Heart right ventricle (tissue), 12 donors: ENCODE data around the gene CYBC1. TPM values are rescaled to one million over a fixed set of nuclear protein-coding genes. Genes with fewer than 3 reads are reported as not detected.

Source experiments
- polyA plus RNA-seq, 2 donors: library from polyadenylated mRNA; stranded (reverse); fragments of 200-250 nt; gene quantifications; one replicate each; pipeline ENCODE4 v1.2.3, GENCODE V29; 2013
- total RNA-seq, 10 donors: library from RNA; stranded (reverse); fragmentation: NEBNext Ultra II Directional in 3 of 10; extraction: Animal tissue kit (Norgen Biotek cat#: 25700) in 3 of 10; gene quantifications; one replicate each; pipeline versions ENCODE4 v1.2.1 to v1.2.4, GENCODE V29; 2021 to 2023
- donor health status: ischemic (EF 13 %, LVEDD 7.1; RV severe dilation, severe dysfunction).
- donor health status: healthy with polysubstance abuse.
- donor health status: DM: no; HTN: yes; CAD: no.
- donor health status: DM: no; HTN: no; CAD: no.
- donor health status: ischemic (EF 25% LVEDD 6.9; RV normal size, moderate dysfunction).
- donor health status: ischemic (EF 25% LVEDD 5.7; RV mildly dilated, moderate dysfunction).
- donor health status: healthy.
- donor health status: nonischemic (EF 11% LVEDD 7.7; RV severe dilation, severe dysfunction).
- donor health status: DM: yes; HTN: yes; CAD: no.
- donor health status: PGD.
- donor health status: ischemic (EF 29% LVEDD 5.4; RV normal size, mild dysfunction).
- donor health status: nonischemic (EF 23%, LVEDD 6.1; RV moderate dilation, normal function).

CYBC1 gene
- total and polyA plus RNA-seq, 12 donors: 13.4 to 56.6 (median 21.0) TPM

Other genes with a start within 250 kb of the CYBC1 start
- 10 to 100 TPM in 8 of 10 donors, 1 to 10 TPM in 2; 7.0 to 16.2 (median 10.7) TPM for gene CCDC57, start 237.9 kb downstream of the CYBC1 start, total RNA-seq
- 10 to 100 TPM in 1 of 2 donors, 1 to 10 TPM in 1; 9.4 to 34.5 TPM for gene CCDC57, start 237.9 kb downstream of the CYBC1 start, polyA plus RNA-seq
- gene SLC16A3, start 221.7 kb downstream of the CYBC1 start, total RNA-seq: 10 to 100 TPM in 5 of 10 donors, 1 to 10 TPM in 5; 4.8 to 65.3 (median 10.1) TPM
- 10 to 100 TPM in 1 of 2 donors, 1 to 10 TPM in 1; 8.4 to 33.6 TPM for gene SLC16A3, start 221.7 kb downstream of the CYBC1 start, polyA plus RNA-seq
- 10 to 100 TPM; 56.8 to 72.7 (median 67.8) TPM for gene CSNK1D, start 177.1 kb downstream of the CYBC1 start, total RNA-seq
- 10 to 100 TPM; 54.4 to 58.1 TPM for gene CSNK1D, start 177.1 kb downstream of the CYBC1 start, polyA plus RNA-seq
- gene CD7, start 133.1 kb downstream of the CYBC1 start, total RNA-seq: 1 to 10 TPM in 2 of 10 donors, under 1 TPM in 7, not detected in 1; 0.15 to 6.0 (median 0.36) TPM
- gene CD7, start 133.1 kb downstream of the CYBC1 start, polyA plus RNA-seq: under 1 TPM; 0.66 to 0.81 TPM
- 10 to 100 TPM in 1 of 10 donors, 1 to 10 TPM in 9; 1.7 to 29.9 (median 3.9) TPM for gene SECTM1, start 117.0 kb downstream of the CYBC1 start, total RNA-seq
- 1 to 10 TPM; 2.7 to 3.2 TPM for gene SECTM1, start 117.0 kb downstream of the CYBC1 start, polyA plus RNA-seq
- not detected for gene TEX19, start 91.5 kb downstream of the CYBC1 start, total RNA-seq
- not detected for gene TEX19, start 91.5 kb downstream of the CYBC1 start, polyA plus RNA-seq
- gene UTS2R, start 79.0 kb downstream of the CYBC1 start, total RNA-seq: 1 to 10 TPM in 7 of 10 donors, under 1 TPM in 3; 0.42 to 5.9 (median 1.4) TPM
- gene UTS2R, start 79.0 kb downstream of the CYBC1 start, polyA plus RNA-seq: under 1 TPM in 1 of 2 donors, not detected in 1; 0.04 TPM
- 10 to 100 TPM in 8 of 10 donors, 1 to 10 TPM in 2; 9.4 to 22.2 (median 12.8) TPM for gene HEXD, start 32.4 kb downstream of the CYBC1 start, total RNA-seq
- 10 to 100 TPM; 14.1 to 53.3 TPM for gene HEXD, start 32.4 kb downstream of the CYBC1 start, polyA plus RNA-seq
- gene OGFOD3, start 32.2 kb downstream of the CYBC1 start, total RNA-seq: 10 to 100 TPM; 23.3 to 39.4 (median 31.1) TPM
- gene OGFOD3, start 32.2 kb downstream of the CYBC1 start, polyA plus RNA-seq: 10 to 100 TPM; 26.8 to 31.9 TPM
- gene NARF, start 8.0 kb upstream of the CYBC1 start, total RNA-seq: 10 to 100 TPM; 48.4 to 74.8 (median 60.4) TPM
- 100 to 1,000 TPM in 1 of 2 donors, 10 to 100 TPM in 1; 68.7 to 179 TPM for gene NARF, start 8.0 kb upstream of the CYBC1 start, polyA plus RNA-seq
- gene FOXK2, start 69.0 kb upstream of the CYBC1 start, total RNA-seq: 10 to 100 TPM; 27.5 to 66.6 (median 31.0) TPM
- 10 to 100 TPM; 16.5 to 24.7 TPM for gene FOXK2, start 69.0 kb upstream of the CYBC1 start, polyA plus RNA-seq
- 10 to 100 TPM; 33.0 to 45.5 (median 39.7) TPM for gene WDR45B, start 197.7 kb upstream of the CYBC1 start, total RNA-seq
- 10 to 100 TPM; 23.3 to 43.8 TPM for gene WDR45B, start 197.7 kb upstream of the CYBC1 start, polyA plus RNA-seq
- 10 to 100 TPM; 16.9 to 42.4 (median 21.7) TPM for gene RAB40B, start 247.9 kb upstream of the CYBC1 start, total RNA-seq
- 10 to 100 TPM in 1 of 2 donors, 1 to 10 TPM in 1; 8.0 to 16.5 TPM for gene RAB40B, start 247.9 kb upstream of the CYBC1 start, polyA plus RNA-seq